HL-60 (cell line): ENCODE data around the gene CDH6.
"Not testable (repeated sequence)": the region's sequence is repeated elsewhere in the genome, so short reads cannot be mapped to it uniquely, and the experiment has no call there.

Experiments used
- DNase-seq, 2 experiments: peaks; one replicate each; pipeline ENCODE4 v3.0.0-alpha.2; 2010 to 2020; ENCODE audit warnings: low read depth in 1 of 2, low spot score in 1 of 2
- H3K27ac ChIP-seq: fragments of 250-450 bp; sonication (Bioruptor Pico); replicated peaks from 2 replicates; pipeline ENCODE4 v1.5.1; 2020; ENCODE audit warnings: mild to moderate bottlenecking, moderate library complexity
- H3K27me3 ChIP-seq: fragments of 250-450 bp; sonication (Bioruptor Pico); 2 replicates; pipeline ENCODE4 v1.5.1; 2021; ENCODE audit warnings: mild to moderate bottlenecking, moderate library complexity; ENCODE audit not compliant: insufficient read depth, poor library complexity, severe bottlenecking
- H3K4me3 ChIP-seq: replicated peaks from 2 replicates; pipeline ENCODE4 v1.5.1; 2011; ENCODE audit warnings: mild to moderate bottlenecking, control low read depth, low read length; ENCODE audit not compliant: insufficient read depth
- GABPA ChIP-seq: IDR thresholded peaks from 2 replicates; pipeline ENCODE4 v1.6.1; 2012; ENCODE audit warnings: low read depth
- POLR2AphosphoS5 ChIP-seq: IDR thresholded peaks from 2 replicates; pipeline ENCODE4 v1.6.1; 2012; ENCODE audit warnings: low read depth
- SPI1 ChIP-seq: IDR thresholded peaks from 2 replicates; pipeline ENCODE4 v1.6.1; 2012; ENCODE audit warnings: low read depth, mild to moderate bottlenecking, borderline replicate concordance
- TF ChIP-seq, protein P1 (sequence below): IDR thresholded peaks from 2 replicates; pipeline ENCODE4 v1.6.1; 2012; ENCODE audit warnings: low read depth; ENCODE audit not compliant: insufficient replicate concordance
- TF ChIP-seq, protein P2 (sequence below): IDR thresholded peaks from one replicate; pipeline ENCODE4 v1.5.1; 2011; ENCODE audit warnings: low read length, control low read depth, inconsistent platforms; ENCODE audit not compliant: insufficient read depth

CDH6 gene

DNA sequence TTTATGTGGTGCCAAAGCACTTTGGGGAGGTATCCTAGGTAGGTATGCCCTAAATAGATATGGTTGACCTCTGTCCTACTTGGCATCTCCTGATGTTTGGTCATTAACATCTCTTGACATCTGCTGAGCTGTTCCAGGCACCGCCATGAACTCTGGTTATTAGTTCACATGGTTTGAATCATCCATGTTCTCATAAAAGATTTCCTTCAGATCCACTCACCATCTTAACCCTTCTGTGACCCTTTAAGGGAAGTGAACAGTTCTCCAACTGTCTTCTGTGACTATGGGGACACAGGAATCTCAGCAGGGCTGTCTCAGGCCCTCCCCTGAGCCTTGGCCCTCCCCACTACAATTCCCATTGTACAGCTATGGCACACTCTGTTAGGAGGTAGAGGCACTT is 167.7 kb downstream of the CDH6 start:
- Histone ChIP-seq H3K27ac (no peak overlapping the region), H3K4me3 (no peak overlapping the region), H3K27me3 (no peaks in the 10 kb centered on the region)
- DNase-seq, result no peak
- TF ChIP-seq GABPA (no peak), SPI1 (no peak), POLR2AphosphoS5 (no peak)
- TF ChIP-seq, protein P1, sequence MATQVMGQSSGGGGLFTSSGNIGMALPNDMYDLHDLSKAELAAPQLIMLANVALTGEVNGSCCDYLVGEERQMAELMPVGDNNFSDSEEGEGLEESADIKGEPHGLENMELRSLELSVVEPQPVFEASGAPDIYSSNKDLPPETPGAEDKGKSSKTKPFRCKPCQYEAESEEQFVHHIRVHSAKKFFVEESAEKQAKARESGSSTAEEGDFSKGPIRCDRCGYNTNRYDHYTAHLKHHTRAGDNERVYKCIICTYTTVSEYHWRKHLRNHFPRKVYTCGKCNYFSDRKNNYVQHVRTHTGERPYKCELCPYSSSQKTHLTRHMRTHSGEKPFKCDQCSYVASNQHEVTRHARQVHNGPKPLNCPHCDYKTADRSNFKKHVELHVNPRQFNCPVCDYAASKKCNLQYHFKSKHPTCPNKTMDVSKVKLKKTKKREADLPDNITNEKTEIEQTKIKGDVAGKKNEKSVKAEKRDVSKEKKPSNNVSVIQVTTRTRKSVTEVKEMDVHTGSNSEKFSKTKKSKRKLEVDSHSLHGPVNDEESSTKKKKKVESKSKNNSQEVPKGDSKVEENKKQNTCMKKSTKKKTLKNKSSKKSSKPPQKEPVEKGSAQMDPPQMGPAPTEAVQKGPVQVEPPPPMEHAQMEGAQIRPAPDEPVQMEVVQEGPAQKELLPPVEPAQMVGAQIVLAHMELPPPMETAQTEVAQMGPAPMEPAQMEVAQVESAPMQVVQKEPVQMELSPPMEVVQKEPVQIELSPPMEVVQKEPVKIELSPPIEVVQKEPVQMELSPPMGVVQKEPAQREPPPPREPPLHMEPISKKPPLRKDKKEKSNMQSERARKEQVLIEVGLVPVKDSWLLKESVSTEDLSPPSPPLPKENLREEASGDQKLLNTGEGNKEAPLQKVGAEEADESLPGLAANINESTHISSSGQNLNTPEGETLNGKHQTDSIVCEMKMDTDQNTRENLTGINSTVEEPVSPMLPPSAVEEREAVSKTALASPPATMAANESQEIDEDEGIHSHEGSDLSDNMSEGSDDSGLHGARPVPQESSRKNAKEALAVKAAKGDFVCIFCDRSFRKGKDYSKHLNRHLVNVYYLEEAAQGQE, result no peak
- TF ChIP-seq, protein P2, sequence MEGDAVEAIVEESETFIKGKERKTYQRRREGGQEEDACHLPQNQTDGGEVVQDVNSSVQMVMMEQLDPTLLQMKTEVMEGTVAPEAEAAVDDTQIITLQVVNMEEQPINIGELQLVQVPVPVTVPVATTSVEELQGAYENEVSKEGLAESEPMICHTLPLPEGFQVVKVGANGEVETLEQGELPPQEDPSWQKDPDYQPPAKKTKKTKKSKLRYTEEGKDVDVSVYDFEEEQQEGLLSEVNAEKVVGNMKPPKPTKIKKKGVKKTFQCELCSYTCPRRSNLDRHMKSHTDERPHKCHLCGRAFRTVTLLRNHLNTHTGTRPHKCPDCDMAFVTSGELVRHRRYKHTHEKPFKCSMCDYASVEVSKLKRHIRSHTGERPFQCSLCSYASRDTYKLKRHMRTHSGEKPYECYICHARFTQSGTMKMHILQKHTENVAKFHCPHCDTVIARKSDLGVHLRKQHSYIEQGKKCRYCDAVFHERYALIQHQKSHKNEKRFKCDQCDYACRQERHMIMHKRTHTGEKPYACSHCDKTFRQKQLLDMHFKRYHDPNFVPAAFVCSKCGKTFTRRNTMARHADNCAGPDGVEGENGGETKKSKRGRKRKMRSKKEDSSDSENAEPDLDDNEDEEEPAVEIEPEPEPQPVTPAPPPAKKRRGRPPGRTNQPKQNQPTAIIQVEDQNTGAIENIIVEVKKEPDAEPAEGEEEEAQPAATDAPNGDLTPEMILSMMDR, result no peak

- H3K4me3 ChIP-seq, H3K27me3 ChIP-seq, H3K27ac ChIP-seq, DNase-seq: not testable (repeated sequence)
Measured at GRCh38 chr5:31361704-31362528, 168.4 kb downstream of the CDH6 start.

- Histone ChIP-seq H3K27ac (no peak overlapping the region), H3K4me3 (no peak overlapping the region), H3K27me3 (no peaks in the 10 kb centered on the region)
- no peak for DNase-seq
- TF ChIP-seq POLR2AphosphoS5 (no peak), GABPA (no peak), SPI1 (no peak)
- TF ChIP-seq, protein P1, result no peak
- TF ChIP-seq, protein P2, result no peak
Measured at GRCh38 chr5:31362529-31362900, 169.0 kb downstream of the CDH6 start.

GRCh38 chr5:31362931-31363568 is 169.6 kb downstream of the CDH6 start:
- TF ChIP-seq SPI1 (no peak), GABPA (no peak), POLR2AphosphoS5 (no peak)
- TF ChIP-seq, protein P1, result no peak
- TF ChIP-seq, protein P2, result no peak
- DNase-seq, result no peak
- no peak overlapping the region for H3K27ac ChIP-seq

More at GRCh38 chr5:31362931-31363568, 169.6 kb downstream of the CDH6 start:
- Histone ChIP-seq H3K27me3 (no peaks in the 10 kb centered on the region), H3K4me3 (no peak overlapping the region)
